NCI-H526 treated with DMSO at 0.1 percent for 48 hours (cell line): ENCODE data around the gene KIR3DL3.
"Not testable (repeated sequence)": the region's sequence is repeated elsewhere in the genome, so short reads cannot be mapped to it uniquely, and the experiment has no call there.

ENCODE experiments used
- DNase-seq: peaks from one replicate; lab custom pipeline; 2025; lab: John Stamatoyannopoulos, UW

Gene KIR3DL3

GRCh38 chr19:54782916-54783315 lies 58.7 kb downstream of the KIR3DL3 start:
- DNase-seq: not testable (repeated sequence)
